CD4-positive, alpha-beta T cell treated with Interleukin-4 for 4 hours (primary cell): ENCODE measurements around the gene RIPK1.
"Not testable (repeated sequence)": the region's sequence is repeated elsewhere in the genome, so short reads cannot be mapped to it uniquely, and the experiment has no call there.

ENCODE experiments used
- DNase-seq: peaks from one replicate; pipeline ENCODE4 v3.0.0-alpha.2; 2020

RIPK1 gene

GRCh38 chr6:3046295-3046694, 22.0 kb upstream of the RIPK1 start:
- DNase-seq: no peak

- not testable (repeated sequence) for DNase-seq
These were observed 20.3 kb upstream of the RIPK1 start for GRCh38 chr6:3048009-3048408.

- no peak for DNase-seq
These were observed 15.6 kb upstream of the RIPK1 start for GRCh38 chr6:3052481-3053230.

- DNase-seq: no peak
These were observed 15.1 kb upstream of the RIPK1 start for GRCh38 chr6:3053231-3053508.

GRCh38 chr6:3054229-3055157, 13.8 kb upstream of the RIPK1 start:
- not testable (repeated sequence) for DNase-seq

- not testable (repeated sequence) for DNase-seq
These were observed 13.2 kb upstream of the RIPK1 start for GRCh38 chr6:3055158-3055499.

- no peak for DNase-seq
These were observed 11.1 kb upstream of the RIPK1 start for GRCh38 chr6:3057063-3057770.

GRCh38 chr6:3058957-3059356, 9.3 kb upstream of the RIPK1 start:
- DNase-seq: no peak

- not testable (repeated sequence) for DNase-seq
These were observed 8.2 kb upstream of the RIPK1 start for GRCh38 chr6:3060092-3060491.

- DNase-seq: peak; percentile 20
These were observed 6.8 kb upstream of the RIPK1 start for GRCh38 chr6:3061501-3061941.

- not testable (repeated sequence) for DNase-seq
These were observed 5.0 kb upstream of the RIPK1 start for GRCh38 chr6:3063340-3063732.

GRCh38 chr6:3063733-3064700, 4.3 kb upstream of the RIPK1 start:
- peak; percentile 93 for DNase-seq

- no peak for DNase-seq
These were observed 3.3 kb downstream of the RIPK1 start for GRCh38 chr6:3071568-3071967.

- DNase-seq: no peak
These were observed 4.5 kb downstream of the RIPK1 start for GRCh38 chr6:3072798-3073197.

- DNase-seq: no peak
These were observed 5.1 kb downstream of the RIPK1 start for GRCh38 chr6:3073382-3073781.

GRCh38 chr6:3075772-3076113, 7.4 kb downstream of the RIPK1 start:
- DNase-seq: no peak

- DNase-seq: no peak
These were observed 8.0 kb downstream of the RIPK1 start for GRCh38 chr6:3076320-3076719.

GRCh38 chr6:3077430-3077829, 9.1 kb downstream of the RIPK1 start:
- DNase-seq: no peak

- DNase-seq: not testable (repeated sequence)
These were observed 10.7 kb downstream of the RIPK1 start for GRCh38 chr6:3078952-3079351.

- DNase-seq: no peak
These were observed 11.4 kb downstream of the RIPK1 start for GRCh38 chr6:3079682-3080081.

GRCh38 chr6:3081960-3082359, 13.7 kb downstream of the RIPK1 start:
- no peak for DNase-seq

GRCh38 chr6:3085074-3085473, 16.8 kb downstream of the RIPK1 start:
- no peak for DNase-seq
